GM23338 (cell line): ENCODE measurements around the gene DTL.

Experiments
- CREB1 ChIP-seq: fragments of 250-450 bp; sonication (Bioruptor Pico); IDR thresholded peaks from 2 replicates; pipeline ENCODE4 v1.5.0; 2020; ENCODE audit warnings: low read depth, mild to moderate bottlenecking, moderate library complexity
- CTCF ChIP-seq, 2 experiments: fragments of 200-600 bp in 1 of 2; sonication (generic) in 1 of 2; conservative IDR thresholded peaks; 2 replicates each; pipeline versions ENCODE4 v1.5.1 to v1.6.1; 2016 to 2017; ENCODE audit warnings: antibody characterized with exemption in 2 of 2, low read depth in 2 of 2, mild to moderate bottlenecking in 2 of 2, moderate library complexity in 1 of 2
- EZH2 ChIP-seq: fragments of 200-600 bp; sonication (generic); IDR thresholded peaks from one replicate; pipeline ENCODE4 v1.8.0; 2017; ENCODE audit warnings: antibody characterized with exemption, mild to moderate bottlenecking, low read depth; ENCODE audit not compliant: unreplicated experiment
- EZH2phosphoT487 ChIP-seq: fragments of 200-600 bp; sonication (generic); IDR thresholded peaks from one replicate; pipeline ENCODE4 v1.8.1; 2018; ENCODE audit warnings: antibody characterized with exemption; ENCODE audit not compliant: unreplicated experiment
- JUNB ChIP-seq: IDR thresholded peaks from one replicate; pipeline ENCODE4 v1.6.1; 2016; ENCODE audit warnings: antibody characterized with exemption; ENCODE audit not compliant: unreplicated experiment
- POLR2AphosphoS5 ChIP-seq: IDR thresholded peaks from 2 replicates; pipeline ENCODE4 v1.6.1; 2016; ENCODE audit warnings: antibody characterized with exemption, low read depth
- REST ChIP-seq: IDR thresholded peaks from one replicate; pipeline ENCODE4 v1.6.1; 2018; ENCODE audit warnings: antibody characterized with exemption; ENCODE audit not compliant: unreplicated experiment
- STAT1 ChIP-seq: IDR thresholded peaks from one replicate; pipeline ENCODE4 v1.6.1; 2016; ENCODE audit warnings: antibody characterized with exemption; ENCODE audit not compliant: unreplicated experiment

GRCh38 chr1:212013672-212014071, 21.9 kb upstream of the DTL start:
- TF ChIP-seq REST, result no peak
- no peak for TF ChIP-seq CTCF (conservative IDR thresholded peaks at IDR 0.05; ENCODE audit: low read depth in 2 of 2)
- TF ChIP-seq EZH2phosphoT487, result no peak
- no peak for TF ChIP-seq CREB1 (CRISPR knock-in tag)
- no peak for TF ChIP-seq POLR2AphosphoS5
- no peak for TF ChIP-seq EZH2
- TF ChIP-seq JUNB, result no peak
- no peak for TF ChIP-seq STAT1
